ENCODE measurements around the gene ADAMTS19.

- TF ChIP-seq TAF1 (IDR thresholded peaks at IDR 0.05; ENCODE audit: low read depth) = no peak
- no peak for TF ChIP-seq USF1 (IDR thresholded peaks at IDR 0.05)
- peak; percentile 78 for TF ChIP-seq YY1 (IDR thresholded peaks at IDR 0.05; ENCODE audit: low read depth)
These were observed 307.9 kb downstream of the ADAMTS19 start for GRCh38 chr5:129767927-129768380.
